Prostate gland (tissue), 2 donors: ENCODE results near the gene NABP2.

Experiments
- POLR2A ChIP-seq: fragments of 450-650 bp; IDR thresholded peaks from one replicate; pipeline ENCODE4 v1.6.1; 2016; ENCODE audit warnings: antibody characterized with exemption, mild to moderate bottlenecking
- POLR2AphosphoS5 ChIP-seq: sonication (generic); formaldehyde crosslinking; IDR thresholded peaks from one replicate; pipeline ENCODE4 v1.6.1; 2017; ENCODE audit warnings: antibody characterized with exemption
- TF ChIP-seq, protein P1 (sequence below), 4 experiments: fragments of 200-600 bp in 2 of 4; fragments of 450-650 bp in 2 of 4; sonication (generic) in 2 of 4; IDR thresholded peaks; 1 replicate in 3 of 4; 2 replicates in 1 of 4; pipeline ENCODE4 v1.5.1; 2016 to 2019; ENCODE audit warnings: antibody characterized with exemption in 4 of 4, mild to moderate bottlenecking in 2 of 4, moderate library complexity in 2 of 4

GRCh38 chr12:56261503-56262232 is 37.5 kb downstream of the NABP2 start:
- TF ChIP-seq, protein P1, sequence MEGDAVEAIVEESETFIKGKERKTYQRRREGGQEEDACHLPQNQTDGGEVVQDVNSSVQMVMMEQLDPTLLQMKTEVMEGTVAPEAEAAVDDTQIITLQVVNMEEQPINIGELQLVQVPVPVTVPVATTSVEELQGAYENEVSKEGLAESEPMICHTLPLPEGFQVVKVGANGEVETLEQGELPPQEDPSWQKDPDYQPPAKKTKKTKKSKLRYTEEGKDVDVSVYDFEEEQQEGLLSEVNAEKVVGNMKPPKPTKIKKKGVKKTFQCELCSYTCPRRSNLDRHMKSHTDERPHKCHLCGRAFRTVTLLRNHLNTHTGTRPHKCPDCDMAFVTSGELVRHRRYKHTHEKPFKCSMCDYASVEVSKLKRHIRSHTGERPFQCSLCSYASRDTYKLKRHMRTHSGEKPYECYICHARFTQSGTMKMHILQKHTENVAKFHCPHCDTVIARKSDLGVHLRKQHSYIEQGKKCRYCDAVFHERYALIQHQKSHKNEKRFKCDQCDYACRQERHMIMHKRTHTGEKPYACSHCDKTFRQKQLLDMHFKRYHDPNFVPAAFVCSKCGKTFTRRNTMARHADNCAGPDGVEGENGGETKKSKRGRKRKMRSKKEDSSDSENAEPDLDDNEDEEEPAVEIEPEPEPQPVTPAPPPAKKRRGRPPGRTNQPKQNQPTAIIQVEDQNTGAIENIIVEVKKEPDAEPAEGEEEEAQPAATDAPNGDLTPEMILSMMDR (IDR thresholded peaks at IDR 0.05) = no peak
- TF ChIP-seq POLR2A (no peak), POLR2AphosphoS5 (no peak)
